Pancreas (tissue), 10 donors: Measurements from ENCODE around the gene ACO1. TPM values are rescaled to one million over a fixed set of nuclear protein-coding genes. Genes with fewer than 3 reads are reported as not detected.

ENCODE experiments used
- ATAC-seq, 4 donors: fragments of 200-7000 bp; cut with Tn5 transposase; one replicate each; pipeline versions ENCODE4 v1.8.0 to v1.9.1; 2020; ENCODE audit warnings: mild to moderate bottlenecking in 4 of 4, moderate library complexity in 4 of 4
- DNase-seq, 6 donors: peaks; one replicate each; pipeline ENCODE4 v3.0.0-alpha.2; 2020
- FAIRE-seq: peaks from 2 replicates; lab custom pipeline; 2012; peaks lifted over from hg19 to GRCh38; lab: Jason Lieb, UNC
- H3K27ac ChIP-seq, 4 donors: fragments of 200-600 bp; sonication (generic); 1 replicate in 3 of 4; 2 replicates in 1 of 4; pipeline versions ENCODE4 v1.5.0 to v1.8.0; 2020
- H3K27me3 ChIP-seq, 4 donors: fragments of 200-600 bp; one replicate each; pipeline ENCODE4 v1.8.0; 2021
- H3K36me3 ChIP-seq, 3 donors: fragments of 200-600 bp; sonication (generic) in 1 of 3; one replicate each; pipeline versions ENCODE4 v1.5.0 to v1.8.0; 2020 to 2021
- H3K4me1 ChIP-seq, 3 donors: fragments of 200-600 bp; one replicate each; pipeline ENCODE4 v1.8.0; 2021
- H3K4me3 ChIP-seq, 4 donors: fragments of 200-600 bp; sonication (generic) in 2 of 4; one replicate each; pipeline versions ENCODE4 v1.5.0 to v1.8.0; 2020 to 2021
- H3K9me3 ChIP-seq, 4 donors: fragments of 200-600 bp; one replicate each; pipeline ENCODE4 v1.8.0; 2021
- CTCF ChIP-seq, 4 donors: fragments of 200-600 bp; sonication (generic) in 3 of 4; IDR thresholded peaks; one replicate each; pipeline versions ENCODE4 v1.5.0 to v1.8.0; 2021; ENCODE audit warnings: antibody characterized with exemption in 4 of 4
- WGBS, 2 donors: extraction: QIAGEN DNeasy Blood & Tissue Kit; methylation state at CpG; one replicate each; pipeline ENCODE4 v1.1.7; 2013; 5-methylcytosine and 5-hydroxymethylcytosine counted together
- intact Hi-C, 3 donors: fragments of 100-400 bp; cut with DNase I; formaldehyde crosslinking; loops; one replicate each; pipeline versions ENCODE4 v1.11.1 to v1.14.2; 2022
- polyA plus RNA-seq, 2 donors: library from polyadenylated mRNA; stranded (reverse); fragments of 200-250 nt; gene quantifications; one replicate each; pipeline ENCODE4 v1.2.3, GENCODE V29; 2013
- total RNA-seq, 6 donors: library from RNA; stranded (reverse); fragmentation: NEBNext Ultra II Directional in 4 of 6; extraction: Animal tissue kit (Norgen Biotek cat#: 25700) in 4 of 6; gene quantifications; one replicate each; pipeline versions ENCODE4 v1.2.1 to v1.2.4, GENCODE V29; 2021 to 2023
- donor health status: healthy with polysubstance abuse.
- donor health status: DM: no; HTN: no; CAD: no; lungs with moderate emphysema.
- donor health status: DM: no; HTN: no; CAD: no.
- donor health status: control.
- donor health status: control.
- donor health status: Bipolar disorder and iron deficiency.
- donor health status: DM: yes; HTN: yes; CAD: no.
- donor health status: DM: no; HTN: no; CAD: no.
- donor health status: DM: no; HTN: no; CAD: no.
- donor health status: DM: yes; HTN: yes; CAD: no.

The ACO1 gene
- total and polyA plus RNA-seq, 8 donors = 8.7 to 35.6 (median 29.0) TPM

DNA sequence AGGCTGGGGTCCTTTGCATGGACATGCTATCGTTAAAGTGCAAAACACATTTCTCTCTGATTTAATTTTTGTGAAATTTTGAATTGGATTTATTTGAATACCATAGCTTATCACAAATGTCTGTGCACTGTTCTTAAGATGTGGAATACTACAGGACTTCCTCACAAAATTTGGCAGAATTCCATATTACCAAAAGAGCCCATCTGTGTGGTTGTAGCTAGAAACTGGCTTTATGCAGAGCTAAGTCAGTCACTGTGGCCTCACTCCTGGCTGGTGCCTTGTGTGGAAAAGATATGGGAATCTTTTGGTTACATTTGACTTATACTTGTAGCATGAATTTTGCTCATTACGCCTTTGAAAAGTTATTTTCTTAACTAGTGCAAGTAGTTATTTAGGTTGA lies 35.5 kb downstream of the ACO1 start:
- Histone ChIP-seq H3K9me3 (no peaks in the 10 kb centered on the region), H3K4me1 (peaks cover 0 to 6% (median 0%) of the 10 kb centered on the region in 3 donors), H3K27me3 (no peaks in the 10 kb centered on the region), H3K4me3 (no peak overlapping the region), H3K36me3 (peaks cover 0 to 39% (median 0%) of the 10 kb centered on the region in 3 donors), H3K27ac (no peak overlapping the region)
- intact Hi-C loops = loop anchor here in 1 of 3 donors (10.0 kb wide), 1 partner anchor 85 kb away; no protein-coding TSS in a partner anchor
- FAIRE-seq = no peak
- ATAC-seq = no peak
- 97 to 100% methylated on average over 2 of the region's 2 CpGs for WGBS, 2 donors
- TF ChIP-seq CTCF (IDR thresholded peaks at IDR 0.05) = no peak
- DNase-seq = no peak

DNA sequence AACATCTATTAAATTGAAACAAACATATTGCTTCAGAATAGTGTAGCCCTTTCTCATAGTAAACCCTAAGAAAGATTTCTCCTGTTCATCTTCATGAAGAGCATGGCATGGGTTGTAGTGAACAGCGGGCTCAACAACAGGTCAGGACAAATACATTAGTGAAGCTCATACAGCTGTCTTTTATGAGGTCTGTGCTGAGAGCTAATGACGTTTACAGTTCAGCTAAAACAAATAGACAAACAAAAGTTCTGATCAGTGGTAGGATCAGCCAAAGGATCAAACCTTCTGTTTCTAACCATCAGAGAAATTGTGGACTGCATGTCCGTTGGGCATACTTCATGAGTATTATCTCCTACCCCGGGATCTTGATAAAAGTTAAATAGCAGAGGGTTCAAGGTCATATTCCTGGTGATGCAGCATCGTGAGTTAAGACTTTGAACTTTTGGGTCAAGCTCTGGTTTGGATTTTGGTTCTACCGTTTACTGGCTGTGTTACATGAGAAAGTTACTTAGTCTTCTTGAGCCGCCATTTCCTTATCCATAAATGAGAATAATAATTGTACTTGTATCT lies 37.9 kb downstream of the ACO1 start:
- WGBS, 2 donors = 63% methylated on average over 7 of the region's 7 CpGs
- H3K27me3 ChIP-seq = no peaks in the 10 kb centered on the region
- DNase-seq (no peak), ATAC-seq (no peak), FAIRE-seq (no peak)
- H3K4me1 ChIP-seq = peaks cover 9 to 16% (median 14%) of the 10 kb centered on the region in 3 donors
- TF ChIP-seq CTCF (IDR thresholded peaks at IDR 0.05) = no peak
- peaks cover 0 to 46% (median 0%) of the 10 kb centered on the region in 3 donors for H3K36me3 ChIP-seq
- H3K9me3 ChIP-seq = no peaks in the 10 kb centered on the region
- intact Hi-C loops = no loop called here
- H3K27ac ChIP-seq = no peak overlapping the region
- H3K4me3 ChIP-seq = no peak overlapping the region

- intact Hi-C loops = no loop called here
- no peak for TF ChIP-seq CTCF (IDR thresholded peaks at IDR 0.05)
- DNase-seq = no peak
- Histone ChIP-seq H3K27ac (no peak overlapping the region), H3K9me3 (no peaks in the 10 kb centered on the region), H3K4me3 (no peak overlapping the region), H3K27me3 (no peaks in the 10 kb centered on the region), H3K36me3 (peaks cover 0 to 46% (median 0%) of the 10 kb centered on the region in 3 donors), H3K4me1 (peaks cover 9 to 21% (median 16%) of the 10 kb centered on the region in 3 donors)
- no peak for ATAC-seq
- WGBS, 2 donors = 94 to 96% methylated on average over 4 of the region's 4 CpGs
- no peak for FAIRE-seq
These were observed 38.9 kb downstream of the ACO1 start for GRCh38 chr9:32423371-32423770.

GRCh38 chr9:32424616-32425015 lies 40.2 kb downstream of the ACO1 start:
- no peak for ATAC-seq
- no peak for FAIRE-seq

More at GRCh38 chr9:32424616-32425015, 40.2 kb downstream of the ACO1 start:
- no peak for DNase-seq
- Histone ChIP-seq H3K36me3 (peaks cover 0 to 38% (median 0%) of the 10 kb centered on the region in 3 donors), H3K9me3 (no peaks in the 10 kb centered on the region), H3K4me3 (no peak overlapping the region), H3K27me3 (no peaks in the 10 kb centered on the region), H3K4me1 (peaks cover 9 to 21% (median 16%) of the 10 kb centered on the region in 3 donors), H3K27ac (peak overlapping the region in 1 of 4 donors; percentile 75)
- intact Hi-C loops = loop anchor here in 1 of 3 donors (5.0 kb wide), 1 partner anchor 32 kb away; no protein-coding TSS in a partner anchor
- WGBS, 2 donors = 81 to 90% methylated on average over 6 of the region's 6 CpGs
- no peak for TF ChIP-seq CTCF (IDR thresholded peaks at IDR 0.05)
